Activated T-helper 17 cell treated with anti-CD3 and anti-CD28 coated beads, Interleukin-2, amount 50 U/mL, for 72 hours (primary cell): ENCODE measurements around the gene SEPSECS. TPM values are rescaled to one million over a fixed set of nuclear protein-coding genes. Genes with fewer than 3 reads are reported as not detected.

Experiments
- ATAC-seq: fragments of 150-1000 bp; cut with Tn5 transposase; replicated peaks from 2 replicates; pipeline ENCODE4 v1.10.0; 2021; ENCODE audit warnings: mild to moderate bottlenecking, moderate library complexity
- H3K27ac Mint-ChIP-seq: one replicate; pipeline ENCODE4 v1.8.0; 2022; ENCODE audit warnings: mixed read lengths
- H3K27me3 Mint-ChIP-seq: one replicate; pipeline ENCODE4 v1.8.0; 2022; ENCODE audit warnings: mixed read lengths
- H3K36me3 Mint-ChIP-seq: one replicate; pipeline ENCODE4 v1.8.0; 2022; ENCODE audit warnings: low read depth, mild to moderate bottlenecking, mixed read lengths
- H3K4me1 Mint-ChIP-seq: one replicate; pipeline ENCODE4 v1.8.0; 2022; ENCODE audit warnings: mixed read lengths
- H3K4me3 Mint-ChIP-seq: one replicate; pipeline ENCODE4 v1.8.0; 2022; ENCODE audit warnings: mild to moderate bottlenecking, mixed read lengths
- H3K9me3 Mint-ChIP-seq: one replicate; pipeline ENCODE4 v1.8.0; 2022; ENCODE audit warnings: mixed read lengths
- total RNA-seq, 2 donors: library from RNA; stranded (reverse); gene quantifications; one replicate each; pipeline ENCODE4 v1.2.3, GENCODE V29; 2022

Gene SEPSECS
- total RNA-seq, 2 donors from 2014 or later, result 11.5 to 11.8 TPM

- Mint-ChIP-seq H3K4me3 (no peak overlapping the region), H3K27me3 (no peaks in the 10 kb centered on the region), H3K4me1 (peaks cover 25% of the 10 kb centered on the region), H3K27ac (no peak overlapping the region), H3K36me3 (peaks cover 24% of the 10 kb centered on the region), H3K9me3 (no peaks in the 10 kb centered on the region)
- no peak for ATAC-seq
Observed at GRCh38 chr4:25165916-25166315, 5.7 kb upstream of the SEPSECS start.

GRCh38 chr4:25163196-25163595 is 2.9 kb upstream of the SEPSECS start:
- no peaks in the 10 kb centered on the region for H3K9me3 Mint-ChIP-seq

GRCh38 chr4:25162566-25162965 is 2.3 kb upstream of the SEPSECS start:
- no peak for ATAC-seq
- Mint-ChIP-seq H3K4me1 (peaks cover 25% of the 10 kb centered on the region), H3K4me3 (peak overlapping the region; percentile 89), H3K27ac (no peak overlapping the region), H3K9me3 (no peaks in the 10 kb centered on the region), H3K27me3 (no peaks in the 10 kb centered on the region), H3K36me3 (peaks cover 28% of the 10 kb centered on the region)

More at GRCh38 chr4:25163196-25163595, 2.9 kb upstream of the SEPSECS start:
- Mint-ChIP-seq H3K4me1 (peaks cover 25% of the 10 kb centered on the region), H3K27ac (no peak overlapping the region), H3K4me3 (no peak overlapping the region), H3K27me3 (no peaks in the 10 kb centered on the region), H3K36me3 (peaks cover 28% of the 10 kb centered on the region)
- ATAC-seq, result no peak

GRCh38 chr4:25161593-25161950 is 1.3 kb upstream of the SEPSECS start:
- Mint-ChIP-seq H3K9me3 (no peaks in the 10 kb centered on the region), H3K27ac (peak overlapping the region; percentile 94), H3K36me3 (peaks cover 23% of the 10 kb centered on the region), H3K4me3 (peak overlapping the region; percentile 89), H3K4me1 (peaks cover 24% of the 10 kb centered on the region), H3K27me3 (no peaks in the 10 kb centered on the region)
- no peak for ATAC-seq

- ATAC-seq, result peak; percentile 62
- no peaks in the 10 kb centered on the region for H3K27me3 Mint-ChIP-seq
- H3K36me3 Mint-ChIP-seq, result peaks cover 17% of the 10 kb centered on the region
- H3K27ac Mint-ChIP-seq, result peak overlapping the region; percentile 94
- H3K4me1 Mint-ChIP-seq, result peaks cover 19% of the 10 kb centered on the region
- H3K4me3 Mint-ChIP-seq, result peak overlapping the region; percentile 89
- no peaks in the 10 kb centered on the region for H3K9me3 Mint-ChIP-seq
Observed at GRCh38 chr4:25160714-25161592, 704 bp upstream of the SEPSECS start.

GRCh38 chr4:25158817-25159216 is 1.4 kb downstream of the SEPSECS start:
- Mint-ChIP-seq H3K4me1 (peaks cover 18% of the 10 kb centered on the region), H3K4me3 (peak overlapping the region; percentile 89), H3K27ac (peak overlapping the region; percentile 94), H3K27me3 (no peaks in the 10 kb centered on the region), H3K36me3 (peaks cover 12% of the 10 kb centered on the region), H3K9me3 (no peaks in the 10 kb centered on the region)
- no peak for ATAC-seq

GRCh38 chr4:25157081-25157480 is 3.2 kb downstream of the SEPSECS start:
- H3K27me3 Mint-ChIP-seq, result no peaks in the 10 kb centered on the region
- H3K4me1 Mint-ChIP-seq, result peaks cover 3% of the 10 kb centered on the region
- H3K27ac Mint-ChIP-seq, result no peak overlapping the region
- peaks cover 15% of the 10 kb centered on the region for H3K36me3 Mint-ChIP-seq
- no peak overlapping the region for H3K4me3 Mint-ChIP-seq
- H3K9me3 Mint-ChIP-seq, result no peaks in the 10 kb centered on the region
- no peak for ATAC-seq

- peaks cover 17% of the 10 kb centered on the region for H3K36me3 Mint-ChIP-seq
- H3K27ac Mint-ChIP-seq, result no peak overlapping the region
- no peaks in the 10 kb centered on the region for H3K27me3 Mint-ChIP-seq
- H3K4me3 Mint-ChIP-seq, result no peak overlapping the region
- no peaks in the 10 kb centered on the region for H3K9me3 Mint-ChIP-seq
- ATAC-seq, result no peak
- no peaks in the 10 kb centered on the region for H3K4me1 Mint-ChIP-seq
Observed at GRCh38 chr4:25155947-25156346, 4.3 kb downstream of the SEPSECS start.

- Mint-ChIP-seq H3K4me1 (no peaks in the 10 kb centered on the region), H3K27ac (no peak overlapping the region), H3K27me3 (no peaks in the 10 kb centered on the region), H3K9me3 (no peaks in the 10 kb centered on the region), H3K36me3 (peaks cover 18% of the 10 kb centered on the region), H3K4me3 (no peak overlapping the region)
- ATAC-seq, result no peak
Observed at GRCh38 chr4:25154594-25155265, 5.5 kb downstream of the SEPSECS start.

GRCh38 chr4:25146076-25146475 is 14.2 kb downstream of the SEPSECS start:
- Mint-ChIP-seq H3K9me3 (no peaks in the 10 kb centered on the region), H3K36me3 (peaks cover 38% of the 10 kb centered on the region), H3K4me3 (no peak overlapping the region), H3K27ac (no peak overlapping the region), H3K4me1 (no peaks in the 10 kb centered on the region), H3K27me3 (no peaks in the 10 kb centered on the region)
- no peak for ATAC-seq

GRCh38 chr4:25144870-25145481 is 15.3 kb downstream of the SEPSECS start:
- no peaks in the 10 kb centered on the region for H3K27me3 Mint-ChIP-seq
- H3K9me3 Mint-ChIP-seq, result no peaks in the 10 kb centered on the region
- no peak for ATAC-seq
- peaks cover 37% of the 10 kb centered on the region for H3K36me3 Mint-ChIP-seq
- H3K4me3 Mint-ChIP-seq, result no peak overlapping the region
- H3K4me1 Mint-ChIP-seq, result no peaks in the 10 kb centered on the region
- H3K27ac Mint-ChIP-seq, result no peak overlapping the region

- Mint-ChIP-seq H3K4me1 (no peaks in the 10 kb centered on the region), H3K9me3 (no peaks in the 10 kb centered on the region), H3K36me3 (peaks cover 58% of the 10 kb centered on the region), H3K27me3 (no peaks in the 10 kb centered on the region), H3K4me3 (no peak overlapping the region), H3K27ac (no peak overlapping the region)
- ATAC-seq, result no peak
Observed at GRCh38 chr4:25142468-25142867, 17.8 kb downstream of the SEPSECS start.

GRCh38 chr4:25141592-25141991 is 18.7 kb downstream of the SEPSECS start:
- H3K36me3 Mint-ChIP-seq, result peaks cover 67% of the 10 kb centered on the region
- no peak for ATAC-seq
- no peaks in the 10 kb centered on the region for H3K4me1 Mint-ChIP-seq
- no peaks in the 10 kb centered on the region for H3K27me3 Mint-ChIP-seq
- no peaks in the 10 kb centered on the region for H3K9me3 Mint-ChIP-seq
- H3K27ac Mint-ChIP-seq, result no peak overlapping the region
- H3K4me3 Mint-ChIP-seq, result no peak overlapping the region

GRCh38 chr4:25133132-25133531 is 27.1 kb downstream of the SEPSECS start:
- peaks cover 47% of the 10 kb centered on the region for H3K36me3 Mint-ChIP-seq
- no peak overlapping the region for H3K27ac Mint-ChIP-seq
- H3K27me3 Mint-ChIP-seq, result no peaks in the 10 kb centered on the region
- no peaks in the 10 kb centered on the region for H3K9me3 Mint-ChIP-seq
- H3K4me3 Mint-ChIP-seq, result no peak overlapping the region
- ATAC-seq, result no peak
- peaks cover 6% of the 10 kb centered on the region for H3K4me1 Mint-ChIP-seq

GRCh38 chr4:25131926-25132325 is 28.3 kb downstream of the SEPSECS start:
- H3K4me3 Mint-ChIP-seq, result no peak overlapping the region
- H3K9me3 Mint-ChIP-seq, result no peaks in the 10 kb centered on the region
- peaks cover 6% of the 10 kb centered on the region for H3K4me1 Mint-ChIP-seq

More at GRCh38 chr4:25131926-25132325, 28.3 kb downstream of the SEPSECS start:
- ATAC-seq, result no peak
- peaks cover 48% of the 10 kb centered on the region for H3K36me3 Mint-ChIP-seq
- no peak overlapping the region for H3K27ac Mint-ChIP-seq
- no peaks in the 10 kb centered on the region for H3K27me3 Mint-ChIP-seq
